GM21825 (cell line): Measurements from ENCODE around the gene GREM2.

Source experiments
- ATAC-seq: cut with Tn5 transposase; IDR thresholded peaks from one replicate; pipeline ENCODE4 v1.9.1; 2021; ENCODE audit warnings: mild to moderate bottlenecking, moderate library complexity; ENCODE audit not compliant: unreplicated experiment

Gene GREM2

GRCh38 chr1:240611228-240611618, 732 bp downstream of the GREM2 start:
- ATAC-seq, result no peak

- no peak for ATAC-seq
These were observed 1.3 kb downstream of the GREM2 start for GRCh38 chr1:240610636-240611035.

DNA sequence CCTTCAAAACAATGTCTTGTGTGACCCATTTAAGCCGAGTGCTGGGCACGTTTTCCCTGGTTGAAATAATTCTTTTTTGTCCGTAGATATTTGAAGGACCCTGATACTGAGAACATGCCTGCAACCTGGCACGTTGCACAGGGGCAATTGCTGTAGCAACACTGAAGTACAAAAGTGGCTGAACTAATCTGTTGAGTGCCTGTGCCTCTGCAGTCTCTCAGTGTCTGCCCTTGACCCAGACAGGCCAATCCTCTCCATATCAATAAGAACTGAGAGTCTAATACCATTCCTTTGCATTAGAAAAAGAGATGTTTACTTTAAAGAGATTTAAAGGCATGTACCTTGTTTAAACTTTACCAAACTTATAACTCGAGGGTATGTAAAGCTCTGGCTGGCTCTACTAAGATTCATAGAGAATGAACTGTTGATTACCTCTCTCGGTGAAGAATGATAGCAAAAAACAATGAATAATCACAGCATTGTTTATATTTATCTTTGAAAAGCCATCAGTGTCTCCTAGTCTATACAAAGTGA, 2.4 kb downstream of the GREM2 start:
- ATAC-seq, result no peak

- ATAC-seq, result no peak
These were observed 3.2 kb downstream of the GREM2 start for GRCh38 chr1:240608707-240609106.

DNA sequence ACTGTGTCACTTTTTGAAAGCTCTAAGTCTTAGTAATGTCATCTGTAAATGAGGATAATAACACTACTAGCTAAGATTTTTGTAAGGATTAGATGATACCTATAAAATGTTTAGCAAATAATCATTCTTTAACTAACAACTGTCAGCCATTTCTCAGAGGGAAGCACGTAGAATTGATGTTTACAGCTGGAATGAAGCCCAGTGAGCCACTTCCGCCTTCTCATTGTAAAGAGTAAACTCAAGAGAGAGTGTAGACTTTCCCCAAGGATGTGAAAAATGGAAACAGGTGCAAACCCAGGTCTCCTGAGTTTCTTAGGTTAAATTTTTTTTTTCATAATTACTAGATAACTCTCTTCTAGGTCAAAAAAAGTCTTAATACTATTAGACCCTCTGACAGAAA, 4.9 kb downstream of the GREM2 start:
- ATAC-seq, result no peak

DNA sequence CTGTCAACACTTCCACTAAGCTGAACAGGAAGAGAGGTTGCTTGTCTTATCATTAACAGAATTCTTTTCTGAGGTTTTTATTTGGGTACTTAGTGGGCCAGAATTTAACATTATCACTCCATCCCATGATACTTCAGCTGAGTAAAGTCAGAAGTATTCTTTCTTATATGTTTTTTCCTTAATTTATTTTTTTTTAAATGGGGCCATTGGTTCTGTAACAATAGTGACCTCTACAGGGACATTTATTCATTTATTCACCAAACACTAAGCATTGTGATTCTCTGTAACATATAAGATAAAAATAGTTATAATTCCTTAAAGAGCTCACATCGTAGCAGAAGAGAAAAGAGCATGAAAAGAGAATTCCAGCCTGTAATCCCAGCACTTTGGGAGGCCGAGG, 9.8 kb downstream of the GREM2 start:
- ATAC-seq, result no peak

DNA sequence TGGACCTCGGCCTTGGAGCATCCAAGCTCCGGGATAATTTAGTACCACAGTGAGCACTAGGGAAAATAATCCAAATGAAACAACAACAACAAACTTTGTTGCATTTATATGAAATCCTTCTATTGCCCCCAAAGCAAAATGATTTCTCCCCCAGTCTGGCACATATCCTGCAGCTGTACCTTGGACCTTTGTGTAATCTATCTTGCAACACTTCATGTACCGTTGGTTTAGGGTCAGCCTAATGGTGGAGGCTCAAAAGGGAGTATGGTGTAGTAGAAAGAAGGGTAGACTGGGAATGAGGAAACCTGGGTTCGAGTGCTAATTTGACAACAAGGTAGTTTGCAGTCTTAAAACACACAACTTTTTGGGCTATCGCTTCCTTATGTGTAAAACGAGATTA, 12.1 kb downstream of the GREM2 start:
- no peak for ATAC-seq

- no peak for ATAC-seq
These were observed 12.7 kb downstream of the GREM2 start for GRCh38 chr1:240599299-240599698.

DNA sequence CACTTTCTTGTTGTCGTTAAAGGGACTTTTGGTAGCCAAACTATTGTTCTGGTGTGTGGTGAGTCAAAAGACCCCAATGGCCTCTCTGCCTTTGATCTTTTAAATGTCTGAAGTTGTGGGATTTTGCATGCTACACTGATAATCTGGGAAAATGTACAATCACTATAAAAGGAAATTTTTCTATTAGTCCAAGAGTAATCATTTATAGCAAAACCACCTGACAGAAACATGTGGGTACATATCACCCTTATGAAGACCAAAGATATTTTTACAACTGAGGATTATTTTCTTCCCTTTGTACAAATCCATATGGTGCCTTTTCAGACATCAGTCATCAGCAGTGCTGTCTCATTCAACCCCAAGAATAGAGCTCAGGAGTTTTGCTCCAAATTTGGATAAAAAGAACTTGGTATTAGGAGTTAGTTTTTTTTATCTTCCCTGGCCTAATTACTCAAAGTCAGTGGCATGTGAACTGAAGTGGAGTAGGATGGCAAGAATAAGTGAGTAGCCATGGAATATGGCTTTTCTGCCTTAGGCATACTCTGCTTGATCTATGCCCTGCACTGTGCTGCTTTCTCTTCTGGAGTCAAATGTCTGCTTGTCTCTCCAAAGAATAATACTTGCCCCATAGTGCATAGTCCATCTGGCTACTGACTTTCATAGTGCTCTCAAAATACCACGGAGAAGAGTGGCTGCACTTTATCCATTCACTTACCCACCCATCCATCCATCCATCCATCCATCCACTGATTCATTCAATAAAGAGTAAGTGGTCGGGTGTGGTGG, 13.5 kb downstream of the GREM2 start:
- ATAC-seq, result no peak

DNA sequence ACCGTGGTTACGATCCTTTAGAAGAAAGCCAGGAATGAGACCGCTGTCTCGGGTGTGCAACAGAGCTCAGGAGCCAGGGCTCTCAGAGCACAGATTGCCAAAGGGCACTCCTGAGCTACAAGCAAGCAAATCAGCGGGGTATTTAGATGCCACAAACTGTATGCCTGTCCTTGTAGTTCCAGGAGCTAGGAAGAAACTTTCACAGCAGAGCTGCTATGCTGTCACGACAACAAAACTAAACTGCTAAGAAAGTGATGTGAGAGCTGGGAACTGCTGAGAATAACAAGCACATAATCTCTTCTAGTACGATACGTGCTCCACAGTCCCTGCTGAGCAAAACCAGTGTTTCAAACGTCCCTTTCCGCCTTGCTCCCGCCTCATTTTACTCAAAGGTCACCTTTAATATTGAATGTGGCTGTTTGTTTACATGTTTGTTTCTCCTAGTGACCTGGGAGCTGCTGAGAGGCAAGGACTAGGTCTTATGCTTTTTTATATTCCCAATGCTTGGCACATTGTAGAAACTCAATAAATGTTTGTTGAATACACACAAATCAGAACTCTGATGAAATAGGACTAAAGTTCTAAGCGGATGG, 14.7 kb downstream of the GREM2 start:
- ATAC-seq, result no peak

DNA sequence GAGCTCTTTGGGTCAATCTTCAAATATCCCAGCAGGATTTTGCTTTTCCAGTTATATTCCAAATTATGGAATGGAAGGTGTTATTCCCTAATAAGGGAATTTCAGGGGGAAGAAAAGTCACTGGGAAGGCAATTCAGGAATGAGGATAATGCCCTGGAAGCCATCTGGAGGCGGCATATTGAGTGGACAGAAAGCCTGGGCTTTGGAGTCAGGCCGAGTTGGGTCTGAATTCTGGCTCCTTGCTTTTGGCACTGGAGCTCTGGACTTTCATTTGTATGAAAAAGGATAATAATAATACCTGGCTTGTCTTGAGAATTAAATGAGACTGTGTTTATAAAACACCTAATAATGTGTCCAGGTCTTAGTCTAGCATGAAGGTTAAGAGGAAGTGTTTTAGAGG, 16.5 kb downstream of the GREM2 start:
- ATAC-seq, result no peak

DNA sequence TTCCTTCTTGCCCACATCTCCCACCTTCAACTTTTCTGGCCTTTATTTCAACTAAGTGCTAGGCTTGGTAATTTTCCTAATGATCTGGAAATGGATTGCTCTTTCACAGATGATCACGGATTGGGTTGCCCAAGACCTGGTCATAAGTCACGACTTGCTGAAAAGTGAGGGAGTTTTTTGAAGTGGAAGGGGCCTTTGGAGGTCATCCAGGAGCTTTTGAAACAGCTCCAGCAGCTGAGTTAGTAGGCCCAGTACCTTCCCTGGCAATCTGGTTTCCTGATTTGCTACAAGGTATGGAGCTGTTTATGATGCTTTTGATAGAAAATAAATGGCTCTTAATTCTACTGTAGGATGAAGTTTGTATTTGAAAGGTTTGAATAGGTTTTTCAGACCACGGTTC, 20.4 kb downstream of the GREM2 start:
- no peak for ATAC-seq

- no peak for ATAC-seq
These were observed 20.9 kb downstream of the GREM2 start for GRCh38 chr1:240591078-240591477.

DNA sequence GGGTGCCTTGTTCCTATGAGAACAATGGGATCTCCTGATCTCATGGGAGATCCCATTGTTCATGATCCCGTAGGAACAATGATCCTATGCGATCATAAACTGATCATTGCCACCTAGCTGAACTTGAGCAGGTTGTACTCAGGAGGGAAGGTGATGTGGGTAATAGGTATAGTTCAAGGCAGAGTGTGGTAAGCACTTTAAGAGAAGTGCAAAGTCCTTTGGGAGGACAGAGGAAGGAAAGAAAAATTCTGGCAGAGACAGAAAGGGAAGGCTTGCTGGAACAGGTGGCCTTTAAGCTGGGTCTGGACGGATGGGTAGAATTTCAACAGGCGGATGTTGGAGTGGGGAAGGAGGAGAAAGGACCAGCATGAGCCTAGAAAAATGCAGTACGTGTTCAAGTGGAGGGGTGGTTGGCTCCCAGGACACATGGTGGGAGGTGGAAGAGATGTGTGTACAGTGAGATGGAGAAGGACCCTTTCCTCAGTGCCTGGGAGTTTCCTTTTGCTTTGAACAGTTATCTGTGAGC, 22.3 kb downstream of the GREM2 start:
- ATAC-seq, result no peak

GRCh38 chr1:240586006-240586405, 25.9 kb downstream of the GREM2 start:
- ATAC-seq, result no peak

- no peak for ATAC-seq
These were observed 29.0 kb downstream of the GREM2 start for GRCh38 chr1:240582953-240583352.

- no peak for ATAC-seq
These were observed 32.4 kb downstream of the GREM2 start for GRCh38 chr1:240579511-240579910.

GRCh38 chr1:240577095-240577494, 34.9 kb downstream of the GREM2 start:
- ATAC-seq, result no peak

- ATAC-seq, result peak; percentile 57
These were observed 35.8 kb downstream of the GREM2 start for GRCh38 chr1:240575981-240576662.

DNA sequence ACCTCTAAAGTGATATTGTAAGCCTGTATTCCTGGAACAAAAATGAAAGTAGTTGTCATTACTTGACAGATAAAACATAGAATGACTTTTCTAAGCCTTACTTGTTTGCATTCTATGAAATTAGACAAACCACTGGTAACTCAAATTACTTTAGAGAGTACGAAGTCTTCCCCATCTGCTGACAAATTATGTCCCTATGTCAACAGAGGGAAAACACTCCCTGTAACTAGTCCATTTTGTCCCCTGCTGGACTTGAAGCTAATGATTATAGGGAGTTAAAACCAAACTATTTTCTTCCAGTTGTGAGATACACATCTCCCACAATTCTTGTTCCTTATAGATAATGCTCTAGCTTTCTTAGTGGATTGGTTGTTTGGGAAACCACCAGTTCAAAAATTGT, 39.6 kb downstream of the GREM2 start:
- ATAC-seq, result no peak

DNA sequence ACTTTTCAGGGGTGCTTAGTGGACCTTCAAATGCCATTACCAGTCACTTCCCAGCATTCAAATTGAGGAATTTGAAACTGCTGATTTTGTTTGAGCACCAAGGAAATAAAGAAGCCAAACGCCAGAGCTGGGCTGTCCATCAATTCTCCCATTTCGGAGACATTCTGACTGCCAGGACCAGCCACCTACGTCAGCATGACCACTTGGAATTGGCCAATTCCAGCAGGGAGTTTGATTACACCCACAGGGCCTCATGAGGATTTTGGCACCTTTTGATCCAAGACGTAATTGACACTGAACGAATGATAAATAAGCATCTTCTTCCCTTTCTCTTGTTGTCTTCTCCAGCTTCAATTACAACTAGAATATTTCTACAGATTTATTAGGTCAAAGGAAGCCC, 40.2 kb downstream of the GREM2 start:
- no peak for ATAC-seq

DNA sequence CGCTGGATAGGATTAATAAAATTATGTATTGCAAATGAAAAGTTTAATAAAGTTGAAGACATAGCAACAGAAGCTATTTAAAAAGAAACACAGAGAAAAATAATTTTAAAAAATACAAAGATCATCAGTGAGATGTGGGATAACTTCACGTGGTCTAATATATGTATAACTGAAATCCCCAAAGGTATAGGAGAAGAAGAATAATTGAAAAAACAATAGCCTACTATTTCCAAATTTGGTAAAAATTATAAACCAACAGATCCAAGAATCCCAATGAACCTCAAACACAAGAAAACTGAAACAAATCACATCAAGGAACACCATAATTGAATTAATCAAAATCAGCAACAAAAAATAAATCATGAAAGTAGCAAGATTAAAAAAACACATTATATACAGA, 44.9 kb downstream of the GREM2 start:
- ATAC-seq, result no peak
